Skeletal muscle tissue (tissue), 4 donors: ENCODE measurements around the gene CHAC2. TPM values are rescaled to one million over a fixed set of nuclear protein-coding genes. Genes with fewer than 3 reads are reported as not detected.
"Not testable (repeated sequence)": the region's sequence is repeated elsewhere in the genome, so short reads cannot be mapped to it uniquely, and the experiment has no call there.

ENCODE experiments used
- H3K27ac ChIP-seq: one replicate; pipeline ENCODE4 v1.7.0; 2013; ENCODE audit warnings: mild to moderate bottlenecking, low read depth, low read length, inconsistent platforms
- H3K27me3 ChIP-seq, 3 donors: one replicate each; pipeline ENCODE4 v1.7.0; 2013; ENCODE audit warnings: low read length in 3 of 3; ENCODE audit not compliant: control insufficient read depth in 3 of 3, insufficient read depth in 3 of 3
- H3K36me3 ChIP-seq, 3 donors: one replicate each; pipeline ENCODE4 v1.7.0; 2013; ENCODE audit warnings: low read length in 3 of 3; ENCODE audit not compliant: control insufficient read depth in 3 of 3, insufficient read depth in 3 of 3
- H3K4me1 ChIP-seq, 3 donors: one replicate each; pipeline ENCODE4 v1.7.0; 2013; ENCODE audit warnings: low read length in 3 of 3, mild to moderate bottlenecking in 3 of 3; ENCODE audit not compliant: control insufficient read depth in 3 of 3, insufficient read depth in 3 of 3
- H3K4me3 ChIP-seq, 3 donors: one replicate each; pipeline ENCODE4 v1.7.0; 2013; ENCODE audit warnings: low read length in 3 of 3
- H3K9ac ChIP-seq, 3 donors: one replicate each; pipeline ENCODE4 v1.7.0; 2013; ENCODE audit warnings: low read length in 3 of 3, mild to moderate bottlenecking in 3 of 3, moderate library complexity in 2 of 3, low read depth in 1 of 3
- H3K9me3 ChIP-seq, 3 donors: one replicate each; pipeline ENCODE4 v1.7.0; 2013; ENCODE audit warnings: low read length in 3 of 3; ENCODE audit not compliant: control insufficient read depth in 3 of 3
- total RNA-seq: library from RNA; depleted of rRNA; stranded (reverse); fragments of >200 nt; gene quantifications from one replicate; pipeline ENCODE4 v1.2.3, GENCODE V29; 2014
- donor health status: Osteomylitis.

Gene CHAC2
- total RNA-seq, 1 donor from 2014 or later, result 1.6 TPM

DNA sequence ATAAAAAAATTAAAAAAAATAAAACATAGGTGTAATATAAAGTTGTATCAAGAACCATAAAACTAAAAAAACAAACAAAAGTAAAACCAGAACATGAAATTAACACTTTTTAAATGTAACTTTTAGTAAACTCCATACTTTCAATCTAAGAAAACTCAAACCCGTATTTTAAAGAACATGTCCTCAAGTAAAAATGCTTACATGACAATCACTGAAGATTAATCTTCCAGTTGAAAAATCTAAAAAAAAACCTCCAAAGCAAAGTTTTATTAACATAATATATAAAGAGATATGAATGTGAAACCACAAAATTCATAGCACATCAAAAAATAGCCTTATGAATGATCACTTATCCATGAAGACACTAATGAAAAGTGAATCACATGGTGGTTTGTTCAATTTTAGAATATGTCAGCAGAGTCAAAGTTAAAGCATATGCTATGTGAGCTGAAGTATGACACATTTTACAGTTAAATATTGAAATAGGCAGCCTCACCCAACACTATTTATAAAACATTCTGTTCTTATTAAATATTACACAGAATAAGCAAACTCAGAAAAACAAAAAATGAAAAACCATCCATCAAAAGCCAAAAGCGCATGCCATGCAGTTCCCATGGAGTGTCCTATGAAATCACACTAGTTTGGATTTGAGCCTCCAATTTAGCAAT lies 23.1 kb upstream of the CHAC2 start:
- H3K9ac ChIP-seq, result no peak overlapping the region
- H3K4me3 ChIP-seq, result no peak overlapping the region
- no peaks in the 10 kb centered on the region for H3K27me3 ChIP-seq
- peaks cover 0 to 4% (median 2%) of the 10 kb centered on the region in 3 donors for H3K36me3 ChIP-seq
- no peaks in the 10 kb centered on the region for H3K9me3 ChIP-seq
- H3K4me1 ChIP-seq, result no peaks in the 10 kb centered on the region
- no peak overlapping the region for H3K27ac ChIP-seq

DNA sequence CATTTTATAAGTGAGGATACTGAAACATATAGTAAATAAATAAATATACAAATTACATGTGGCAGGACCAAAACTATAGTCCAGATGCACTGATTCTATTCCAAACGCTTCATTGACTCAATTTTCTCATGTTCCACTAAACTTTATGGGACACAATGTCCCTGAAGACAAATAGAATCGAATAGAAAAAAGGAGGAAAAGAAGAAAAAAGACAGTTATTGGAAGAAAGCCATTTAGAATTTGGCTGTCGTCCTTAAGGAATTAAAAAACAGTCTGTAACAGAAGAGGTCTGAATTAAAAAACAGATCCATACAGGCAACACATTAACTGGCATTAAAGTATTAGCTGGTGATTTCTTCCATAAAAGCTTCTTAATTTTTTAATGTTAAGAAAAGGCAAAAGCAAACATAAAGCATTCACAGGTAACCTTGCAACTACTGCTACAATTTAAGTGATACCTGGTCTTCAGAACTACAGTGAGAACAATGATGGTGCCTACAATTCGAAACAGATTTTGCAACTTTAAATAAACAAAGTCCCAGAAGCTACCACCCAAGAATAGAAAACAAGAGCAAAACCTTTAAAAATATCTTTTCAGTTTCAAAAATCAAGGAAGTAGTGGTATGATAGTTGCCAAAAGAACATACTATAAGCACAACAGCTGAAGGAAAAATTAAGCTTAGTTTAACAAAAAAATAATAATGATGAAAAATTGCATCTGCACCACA lies 17.4 kb upstream of the CHAC2 start:
- Histone ChIP-seq H3K27ac (no peak overlapping the region), H3K9me3 (no peaks in the 10 kb centered on the region), H3K4me3 (no peak overlapping the region), H3K36me3 (peaks cover 0 to 4% (median 2%) of the 10 kb centered on the region in 3 donors), H3K9ac (no peak overlapping the region), H3K27me3 (no peaks in the 10 kb centered on the region), H3K4me1 (no peaks in the 10 kb centered on the region)

DNA sequence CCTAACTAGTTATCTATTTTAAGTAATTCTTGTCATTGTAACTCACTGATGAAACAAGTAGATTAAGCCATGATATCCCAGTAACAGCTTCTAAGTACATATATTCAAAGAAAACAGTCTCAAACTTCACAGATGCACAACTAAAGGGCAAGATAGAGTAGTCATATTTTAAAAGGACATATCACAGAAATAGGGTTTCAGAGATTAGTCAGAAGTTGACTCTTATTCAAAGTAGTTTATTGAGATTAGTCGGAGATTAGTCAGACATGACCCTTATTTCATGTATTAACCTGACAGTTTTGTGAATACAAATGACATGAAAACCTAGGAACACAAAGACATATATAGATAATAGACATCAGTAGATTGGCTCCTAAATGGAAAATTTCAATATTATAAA lies 15.9 kb upstream of the CHAC2 start:
- H3K4me3 ChIP-seq, result no peak overlapping the region
- H3K27ac ChIP-seq, result no peak overlapping the region
- H3K9ac ChIP-seq, result no peak overlapping the region
- H3K36me3 ChIP-seq, result peaks cover 4 to 5% (median 5%) of the 10 kb centered on the region in 3 donors
- no peaks in the 10 kb centered on the region for H3K27me3 ChIP-seq
- no peaks in the 10 kb centered on the region for H3K4me1 ChIP-seq
- no peaks in the 10 kb centered on the region for H3K9me3 ChIP-seq

DNA sequence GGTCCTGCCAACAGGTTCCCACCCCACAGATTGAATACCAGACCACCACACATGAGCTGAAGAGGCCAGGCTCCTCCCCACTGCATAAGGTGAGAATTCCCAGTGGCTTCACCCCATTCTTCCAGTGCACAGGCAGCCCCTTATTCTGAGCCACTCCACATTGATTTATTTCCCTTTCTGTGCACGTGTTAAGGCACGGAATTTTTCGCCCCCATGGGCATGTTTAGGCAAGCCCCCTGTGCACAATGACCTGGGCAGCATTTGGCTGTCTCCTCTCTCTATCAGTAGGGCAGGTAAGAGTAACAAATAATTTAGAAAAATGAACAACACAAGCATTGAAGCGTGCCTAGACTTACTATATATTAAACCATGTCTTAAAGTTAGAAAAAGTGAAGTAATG lies 15.2 kb upstream of the CHAC2 start:
- no peaks in the 10 kb centered on the region for H3K4me1 ChIP-seq
- no peaks in the 10 kb centered on the region for H3K27me3 ChIP-seq
- no peak overlapping the region for H3K27ac ChIP-seq
- H3K36me3 ChIP-seq, result peaks cover 4 to 6% (median 5%) of the 10 kb centered on the region in 3 donors
- H3K9me3 ChIP-seq, result no peaks in the 10 kb centered on the region
- no peak overlapping the region for H3K9ac ChIP-seq
- H3K4me3 ChIP-seq, result no peak overlapping the region

DNA sequence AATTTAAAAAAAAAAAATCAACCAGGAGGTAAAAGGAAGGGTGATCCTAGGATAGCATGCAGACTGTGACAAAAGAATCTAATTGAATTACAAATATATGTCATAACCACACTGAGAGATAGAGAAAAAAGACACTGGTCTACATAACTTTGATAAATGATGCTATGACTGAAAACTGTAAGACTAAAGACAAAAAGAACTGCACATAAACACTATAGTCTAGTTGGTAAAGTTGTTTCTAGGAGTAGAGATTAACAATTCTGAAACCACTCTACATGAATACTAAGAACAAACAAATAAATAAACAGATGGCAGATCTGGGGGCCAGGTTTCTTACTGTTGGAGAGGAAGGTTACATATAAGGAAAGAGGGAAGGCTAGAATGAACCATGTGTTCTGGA lies 14.6 kb upstream of the CHAC2 start:
- H3K9ac ChIP-seq, result no peak overlapping the region
- no peaks in the 10 kb centered on the region for H3K9me3 ChIP-seq
- no peak overlapping the region for H3K4me3 ChIP-seq
- H3K36me3 ChIP-seq, result peaks cover 2 to 6% (median 5%) of the 10 kb centered on the region in 3 donors
- no peaks in the 10 kb centered on the region for H3K27me3 ChIP-seq
- H3K27ac ChIP-seq, result no peak overlapping the region
- no peaks in the 10 kb centered on the region for H3K4me1 ChIP-seq

DNA sequence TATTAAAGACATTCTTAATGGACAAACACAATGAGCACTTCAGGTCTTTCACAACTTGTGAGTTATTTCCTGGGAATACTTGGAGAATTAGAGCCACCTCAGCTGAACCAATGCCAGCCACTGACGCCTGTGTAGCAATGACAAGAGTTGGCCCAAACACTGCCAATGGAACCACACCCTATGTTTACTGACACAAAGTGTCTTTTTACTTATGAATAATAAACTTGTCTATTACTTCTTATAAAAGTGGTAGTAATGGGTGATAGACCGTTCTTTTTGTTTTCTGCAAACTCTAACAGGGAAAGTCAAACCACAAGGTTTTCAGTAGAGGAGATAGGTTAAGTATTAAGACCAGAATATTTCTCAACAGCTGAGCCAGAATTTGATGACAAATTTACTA lies 12.5 kb upstream of the CHAC2 start:
- Histone ChIP-seq H3K4me1 (no peaks in the 10 kb centered on the region), H3K9ac (no peak overlapping the region), H3K27me3 (no peaks in the 10 kb centered on the region), H3K36me3 (peaks cover 0 to 7% (median 6%) of the 10 kb centered on the region in 3 donors), H3K27ac (no peak overlapping the region), H3K4me3 (no peak overlapping the region), H3K9me3 (no peaks in the 10 kb centered on the region)

DNA sequence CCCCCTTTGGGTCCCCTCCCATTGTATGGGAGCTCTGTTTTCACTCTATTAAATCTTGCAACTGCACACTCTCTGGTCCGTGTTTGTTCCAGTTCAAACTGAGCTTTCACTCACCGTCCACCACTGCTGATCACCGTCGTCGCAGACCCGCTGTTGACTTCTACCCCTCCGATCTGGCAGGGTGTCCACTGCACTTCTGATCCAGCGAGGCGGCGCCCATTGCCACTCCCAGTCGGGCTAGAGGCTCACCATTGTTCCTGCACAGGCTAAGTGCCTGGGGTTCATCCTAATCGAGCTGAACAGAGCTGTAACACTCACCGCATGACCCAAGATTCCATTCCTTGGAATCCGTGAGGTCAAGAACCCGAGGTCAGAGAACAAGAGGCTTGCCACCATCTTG lies 11.0 kb upstream of the CHAC2 start:
- H3K27me3 ChIP-seq, result no peaks in the 10 kb centered on the region
- H3K9ac ChIP-seq, result no peak overlapping the region
- no peaks in the 10 kb centered on the region for H3K4me1 ChIP-seq
- H3K4me3 ChIP-seq, result no peak overlapping the region
- no peaks in the 10 kb centered on the region for H3K9me3 ChIP-seq
- no peak overlapping the region for H3K27ac ChIP-seq
- H3K36me3 ChIP-seq, result peaks cover 3 to 7% (median 6%) of the 10 kb centered on the region in 3 donors

DNA sequence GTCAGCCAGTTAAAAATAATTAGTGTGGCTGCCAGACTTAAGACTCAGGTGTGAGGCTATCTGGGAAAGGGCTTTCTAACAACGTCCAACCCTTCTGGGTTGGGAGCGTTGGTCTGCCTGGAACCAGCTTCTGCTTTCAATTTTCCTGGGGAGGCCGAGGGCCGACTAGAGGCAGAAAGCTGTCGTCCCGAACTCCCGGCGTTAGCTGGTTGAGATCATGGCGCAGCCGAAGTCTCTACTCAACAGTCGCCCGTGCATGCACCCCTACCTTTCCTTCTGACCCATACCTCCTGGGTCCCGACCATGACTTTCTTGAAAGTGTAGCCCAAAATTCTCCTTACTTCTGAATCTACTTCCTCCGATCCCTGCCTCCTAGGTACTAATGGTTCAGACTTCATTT lies 10.4 kb upstream of the CHAC2 start:
- H3K27ac ChIP-seq, H3K36me3 ChIP-seq, H3K9ac ChIP-seq, H3K4me1 ChIP-seq, H3K9me3 ChIP-seq, H3K4me3 ChIP-seq, H3K27me3 ChIP-seq: not testable (repeated sequence)

DNA sequence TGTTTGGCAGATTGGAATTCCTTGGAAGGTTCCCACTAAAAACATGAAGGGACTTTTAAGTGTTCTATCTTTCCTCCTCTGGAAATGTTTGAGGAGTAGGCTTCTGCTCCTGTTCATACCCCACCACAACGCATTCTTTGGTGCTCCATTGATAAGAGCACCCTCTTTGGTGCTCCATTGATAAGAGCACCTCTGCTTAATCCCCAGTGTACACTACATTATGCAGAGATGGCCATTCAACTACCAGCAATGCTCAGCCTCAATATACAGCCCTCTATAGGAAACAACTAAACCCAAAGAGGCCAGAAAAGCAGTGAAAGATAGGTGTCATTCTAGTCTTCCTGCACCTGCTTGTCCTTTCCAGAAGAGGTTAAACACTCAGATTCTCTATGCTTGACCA lies 1.8 kb upstream of the CHAC2 start:
- Histone ChIP-seq H3K27ac (no peak overlapping the region), H3K27me3 (no peaks in the 10 kb centered on the region), H3K9ac (no peak overlapping the region), H3K4me1 (peaks cover 0 to 8% (median 4%) of the 10 kb centered on the region in 3 donors), H3K36me3 (peaks cover 5 to 14% (median 8%) of the 10 kb centered on the region in 3 donors), H3K4me3 (no peak overlapping the region), H3K9me3 (no peaks in the 10 kb centered on the region)

DNA sequence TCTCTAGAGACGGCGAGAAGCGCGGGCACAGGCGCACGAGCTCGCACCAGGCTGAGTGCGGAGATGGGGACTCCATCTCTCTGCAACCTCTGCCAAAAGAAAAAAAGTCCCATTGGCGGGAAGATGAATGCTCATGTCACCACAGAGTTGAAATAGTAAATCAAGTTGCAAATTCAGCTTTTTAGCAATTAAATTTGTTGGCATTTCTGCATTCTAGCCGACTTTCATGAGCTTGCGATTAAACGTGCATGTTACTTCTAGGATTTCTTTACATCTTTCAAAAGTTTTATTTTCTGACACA lies 588 bp downstream of the CHAC2 start:
- Histone ChIP-seq H3K9ac (peak overlapping the region; percentile 77 to 97 (median 89)), H3K4me3 (peak overlapping the region; percentile 87 to 98 (median 88)), H3K4me1 (peaks cover 0 to 8% (median 4%) of the 10 kb centered on the region in 3 donors), H3K27ac (peak overlapping the region; percentile 78), H3K9me3 (no peaks in the 10 kb centered on the region), H3K27me3 (no peaks in the 10 kb centered on the region), H3K36me3 (peaks cover 2 to 10% (median 2%) of the 10 kb centered on the region in 3 donors)
